ENCODE data around the gene SOX18. TPM values are rescaled to one million over a fixed set of nuclear protein-coding genes. Genes with fewer than 3 reads are reported as not detected.

Gene SOX18
- total RNA-seq, 2 donors from 2014 or later = 2.3 to 2.8 TPM

DNA sequence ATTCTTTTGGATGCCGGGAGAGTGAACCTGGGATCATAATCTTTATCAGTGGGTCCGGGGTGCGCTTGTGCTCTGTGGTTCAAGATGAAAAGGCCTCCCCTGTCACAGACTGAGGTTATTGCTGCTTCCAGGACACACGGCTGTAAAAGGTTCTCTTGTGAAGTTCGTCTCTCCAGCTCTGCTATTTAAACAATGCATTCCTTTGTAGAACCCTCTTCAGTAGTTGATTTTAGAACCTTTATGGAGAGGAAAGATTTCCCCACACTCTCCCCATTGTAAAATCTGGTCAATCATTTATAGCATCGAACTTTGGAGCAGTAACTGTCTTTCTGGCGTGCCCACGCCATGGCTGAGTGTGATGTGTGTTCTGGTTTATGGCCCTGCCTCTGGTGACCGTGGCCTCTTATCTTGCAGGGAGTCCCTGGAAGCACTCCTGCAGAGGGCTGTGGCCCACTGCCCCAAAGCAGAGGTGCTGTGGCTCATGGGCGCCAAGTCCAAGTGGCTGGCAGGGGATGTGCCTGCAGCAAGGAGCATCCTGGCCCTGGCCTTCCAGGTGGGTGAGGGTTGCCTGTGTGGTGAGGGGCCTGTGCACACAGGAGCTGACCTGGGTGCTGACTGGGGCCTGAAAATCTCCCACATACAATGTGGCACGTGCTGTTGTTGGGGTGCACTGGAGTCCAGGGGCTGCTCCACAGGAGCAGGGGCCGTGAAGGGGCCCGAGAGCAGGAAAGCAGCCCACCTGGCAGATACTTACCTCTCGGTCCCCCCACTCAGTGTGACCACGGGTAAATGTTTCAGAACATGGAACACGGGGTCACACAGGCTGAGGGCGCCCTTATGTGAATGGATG lies 25.1 kb downstream of the SOX18 start:
- H3K4me1 Mint-ChIP-seq = no peaks in the 10 kb centered on the region
- no peaks in the 10 kb centered on the region for H3K27me3 ChIP-seq (ENCODE audit: control insufficient read depth, insufficient read depth, low read length, poor library complexity, severe bottlenecking)
- no peaks in the 10 kb centered on the region for H3K27me3 Mint-ChIP-seq (ENCODE audit: insufficient read depth)
- H3K9me3 Mint-ChIP-seq = no peaks in the 10 kb centered on the region
- H3K9me3 ChIP-seq (ENCODE audit: control insufficient read depth, low read length) = no peaks in the 10 kb centered on the region
- H3K4me3 Mint-ChIP-seq = no peak overlapping the region
- no peak overlapping the region for H3K27ac Mint-ChIP-seq
- no peaks in the 10 kb centered on the region for H3K4me1 ChIP-seq (ENCODE audit: control insufficient read depth, insufficient read depth, low read length)
- peak; percentile 36 for DNase-seq
- H3K9ac ChIP-seq (ENCODE audit: extremely low read depth, low read length, poor library complexity, severe bottlenecking) = no peak overlapping the region
- WGBS, 2 experiments (ENCODE audit: insufficient coverage in 1 of 2, insufficient read length in 1 of 2) = 94 to 100% methylated on average over 5 to 17 of the region's 17 CpGs
- peaks cover 69% of the 10 kb centered on the region for H3K36me3 ChIP-seq (ENCODE audit: control insufficient read depth, insufficient read depth, low read length)
- peaks cover 75% of the 10 kb centered on the region for H3K36me3 Mint-ChIP-seq (ENCODE audit: low read depth)
- no peak overlapping the region for H3K27ac ChIP-seq (ENCODE audit: low read depth, low read length)
- TF ChIP-seq, protein P1, sequence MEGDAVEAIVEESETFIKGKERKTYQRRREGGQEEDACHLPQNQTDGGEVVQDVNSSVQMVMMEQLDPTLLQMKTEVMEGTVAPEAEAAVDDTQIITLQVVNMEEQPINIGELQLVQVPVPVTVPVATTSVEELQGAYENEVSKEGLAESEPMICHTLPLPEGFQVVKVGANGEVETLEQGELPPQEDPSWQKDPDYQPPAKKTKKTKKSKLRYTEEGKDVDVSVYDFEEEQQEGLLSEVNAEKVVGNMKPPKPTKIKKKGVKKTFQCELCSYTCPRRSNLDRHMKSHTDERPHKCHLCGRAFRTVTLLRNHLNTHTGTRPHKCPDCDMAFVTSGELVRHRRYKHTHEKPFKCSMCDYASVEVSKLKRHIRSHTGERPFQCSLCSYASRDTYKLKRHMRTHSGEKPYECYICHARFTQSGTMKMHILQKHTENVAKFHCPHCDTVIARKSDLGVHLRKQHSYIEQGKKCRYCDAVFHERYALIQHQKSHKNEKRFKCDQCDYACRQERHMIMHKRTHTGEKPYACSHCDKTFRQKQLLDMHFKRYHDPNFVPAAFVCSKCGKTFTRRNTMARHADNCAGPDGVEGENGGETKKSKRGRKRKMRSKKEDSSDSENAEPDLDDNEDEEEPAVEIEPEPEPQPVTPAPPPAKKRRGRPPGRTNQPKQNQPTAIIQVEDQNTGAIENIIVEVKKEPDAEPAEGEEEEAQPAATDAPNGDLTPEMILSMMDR (conservative IDR thresholded peaks at IDR 0.05) = no peak
- H3K4me3 ChIP-seq (ENCODE audit: low read length) = no peak overlapping the region

DNA sequence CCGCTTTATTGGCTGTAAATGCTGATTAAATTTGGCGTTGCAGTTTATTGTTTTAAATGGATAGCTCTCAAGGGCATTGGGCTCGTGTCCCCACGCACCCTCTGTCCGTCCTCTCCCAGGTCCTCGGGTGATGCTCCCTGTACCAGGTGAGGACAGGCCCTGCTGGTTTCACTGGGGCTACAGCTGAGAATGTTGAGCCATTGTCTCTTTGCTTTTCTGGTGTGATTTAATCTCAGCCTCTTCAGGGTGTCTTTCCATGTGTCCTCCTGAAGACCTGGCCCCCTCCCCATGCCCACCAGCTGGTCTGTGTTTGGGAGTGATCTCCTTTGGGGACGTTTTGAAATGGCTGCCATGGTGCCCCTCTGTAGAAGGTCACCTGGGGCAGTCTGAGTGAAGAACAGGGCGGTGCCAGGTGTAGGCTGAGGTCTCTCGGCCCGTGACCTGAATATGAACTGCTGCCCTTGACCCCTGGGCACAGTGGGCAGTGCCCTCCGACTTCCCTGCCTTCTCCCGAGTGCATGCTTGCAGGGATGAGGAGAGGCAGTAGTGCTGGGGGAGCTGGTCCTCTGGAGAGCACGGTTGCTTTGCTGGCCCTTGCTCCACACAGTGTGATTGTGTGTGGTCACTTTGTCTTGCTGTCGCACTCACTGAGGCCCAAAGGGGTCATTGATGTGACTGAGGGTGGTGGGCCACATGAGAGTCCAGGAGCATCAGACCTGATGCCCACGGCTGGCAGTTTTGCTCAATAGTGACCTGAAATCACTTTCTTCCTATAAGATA lies 25.9 kb downstream of the SOX18 start:
- Mint-ChIP-seq H3K4me1 (no peaks in the 10 kb centered on the region), H3K36me3 (ENCODE audit: low read depth) (peaks cover 77% of the 10 kb centered on the region), H3K27me3 (ENCODE audit: insufficient read depth) (no peaks in the 10 kb centered on the region), H3K4me3 (no peak overlapping the region), H3K27ac (peak overlapping the region; percentile 10), H3K9me3 (no peaks in the 10 kb centered on the region)
- Histone ChIP-seq H3K4me3 (ENCODE audit: low read length) (no peak overlapping the region), H3K9me3 (ENCODE audit: control insufficient read depth, low read length) (no peaks in the 10 kb centered on the region), H3K27ac (ENCODE audit: low read depth, low read length) (no peak overlapping the region), H3K4me1 (ENCODE audit: control insufficient read depth, insufficient read depth, low read length) (no peaks in the 10 kb centered on the region), H3K9ac (ENCODE audit: extremely low read depth, low read length, poor library complexity, severe bottlenecking) (no peak overlapping the region), H3K36me3 (ENCODE audit: control insufficient read depth, insufficient read depth, low read length) (peaks cover 70% of the 10 kb centered on the region), H3K27me3 (ENCODE audit: control insufficient read depth, insufficient read depth, low read length, poor library complexity, severe bottlenecking) (no peaks in the 10 kb centered on the region)
- 95 to 98% methylated on average over 7 to 15 of the region's 15 CpGs for WGBS, 2 experiments (ENCODE audit: insufficient coverage in 1 of 2, insufficient read length in 1 of 2)
- DNase-seq = no peak
- TF ChIP-seq, protein P1 (conservative IDR thresholded peaks at IDR 0.05) = no peak

DNA sequence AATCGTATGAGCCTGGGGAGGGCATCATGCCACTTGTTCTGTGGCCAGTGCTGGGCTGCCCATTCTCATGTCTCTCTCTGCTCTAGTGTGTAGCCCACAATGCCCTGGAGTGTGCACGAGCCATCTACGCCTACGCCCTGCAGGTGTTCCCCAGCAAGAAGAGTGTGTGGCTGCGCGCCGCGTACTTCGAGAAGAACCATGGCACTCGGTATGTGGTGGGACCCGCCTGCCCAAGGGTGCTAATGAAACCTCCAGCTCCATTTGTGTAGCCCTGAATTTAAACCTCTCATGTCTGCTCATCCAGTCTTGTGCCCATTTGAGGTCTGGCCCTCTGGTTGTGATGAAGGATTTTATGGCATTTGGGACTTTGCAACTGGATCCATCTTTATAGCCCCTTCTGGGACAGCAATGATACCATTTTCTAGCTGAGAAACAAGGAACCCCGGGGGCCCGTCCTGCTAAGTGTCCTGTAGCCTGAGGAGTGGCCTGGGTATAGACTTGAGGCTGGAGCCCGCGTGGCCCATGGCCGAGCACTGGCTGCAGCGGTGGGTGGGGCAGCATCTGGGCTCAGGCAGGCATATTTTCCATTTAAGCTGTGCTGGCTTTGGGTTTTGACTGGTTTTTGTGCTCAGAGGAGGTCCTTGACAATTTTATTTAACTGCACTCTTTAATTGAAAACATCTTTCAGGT lies 26.6 kb downstream of the SOX18 start:
- Mint-ChIP-seq H3K27ac (no peak overlapping the region), H3K4me1 (no peaks in the 10 kb centered on the region), H3K4me3 (no peak overlapping the region), H3K9me3 (no peaks in the 10 kb centered on the region), H3K36me3 (ENCODE audit: low read depth) (peaks cover 79% of the 10 kb centered on the region), H3K27me3 (ENCODE audit: insufficient read depth) (no peaks in the 10 kb centered on the region)
- H3K9me3 ChIP-seq (ENCODE audit: control insufficient read depth, low read length) = no peaks in the 10 kb centered on the region
- H3K9ac ChIP-seq (ENCODE audit: extremely low read depth, low read length, poor library complexity, severe bottlenecking) = no peak overlapping the region
- H3K27me3 ChIP-seq (ENCODE audit: control insufficient read depth, insufficient read depth, low read length, poor library complexity, severe bottlenecking) = no peaks in the 10 kb centered on the region
- no peak overlapping the region for H3K4me3 ChIP-seq (ENCODE audit: low read length)
- 95 to 97% methylated on average over 16 to 17 of the region's 17 CpGs for WGBS, 2 experiments (ENCODE audit: insufficient coverage in 1 of 2, insufficient read length in 1 of 2)
- no peak overlapping the region for H3K27ac ChIP-seq (ENCODE audit: low read depth, low read length)
- H3K36me3 ChIP-seq (ENCODE audit: control insufficient read depth, insufficient read depth, low read length) = peaks cover 74% of the 10 kb centered on the region
- TF ChIP-seq, protein P1 (conservative IDR thresholded peaks at IDR 0.05) = no peak
- no peaks in the 10 kb centered on the region for H3K4me1 ChIP-seq (ENCODE audit: control insufficient read depth, insufficient read depth, low read length)
- peak; percentile 24 for DNase-seq
